Transverse colon (tissue), 4 donors: ENCODE measurements around the gene ABTB2.
A peak's percentile ranks its signal among the peaks of the same experiment; 100 is the strongest.

Experiments used
- POLR2A ChIP-seq: fragments of 450-650 bp; IDR thresholded peaks from one replicate; pipeline ENCODE4 v1.6.1; 2016; ENCODE audit warnings: antibody characterized with exemption, mild to moderate bottlenecking, moderate library complexity
- POLR2AphosphoS5 ChIP-seq, 3 donors: sonication (generic); formaldehyde crosslinking; IDR thresholded peaks; one replicate each; pipeline ENCODE4 v1.6.1; 2016; ENCODE audit warnings: antibody characterized with exemption in 3 of 3
- TF ChIP-seq, protein P1 (sequence below), 5 experiments: fragments of 200-600 bp in 3 of 5; fragments of 450-650 bp in 2 of 5; sonication (generic) in 3 of 5; IDR thresholded peaks; 1 replicate in 2 of 5; 2 replicates in 3 of 5; pipeline ENCODE4 v1.5.1; 2016 to 2017; ENCODE audit warnings: antibody characterized with exemption in 5 of 5, inconsistent platforms in 3 of 5, mild to moderate bottlenecking in 2 of 5, moderate library complexity in 1 of 5

DNA sequence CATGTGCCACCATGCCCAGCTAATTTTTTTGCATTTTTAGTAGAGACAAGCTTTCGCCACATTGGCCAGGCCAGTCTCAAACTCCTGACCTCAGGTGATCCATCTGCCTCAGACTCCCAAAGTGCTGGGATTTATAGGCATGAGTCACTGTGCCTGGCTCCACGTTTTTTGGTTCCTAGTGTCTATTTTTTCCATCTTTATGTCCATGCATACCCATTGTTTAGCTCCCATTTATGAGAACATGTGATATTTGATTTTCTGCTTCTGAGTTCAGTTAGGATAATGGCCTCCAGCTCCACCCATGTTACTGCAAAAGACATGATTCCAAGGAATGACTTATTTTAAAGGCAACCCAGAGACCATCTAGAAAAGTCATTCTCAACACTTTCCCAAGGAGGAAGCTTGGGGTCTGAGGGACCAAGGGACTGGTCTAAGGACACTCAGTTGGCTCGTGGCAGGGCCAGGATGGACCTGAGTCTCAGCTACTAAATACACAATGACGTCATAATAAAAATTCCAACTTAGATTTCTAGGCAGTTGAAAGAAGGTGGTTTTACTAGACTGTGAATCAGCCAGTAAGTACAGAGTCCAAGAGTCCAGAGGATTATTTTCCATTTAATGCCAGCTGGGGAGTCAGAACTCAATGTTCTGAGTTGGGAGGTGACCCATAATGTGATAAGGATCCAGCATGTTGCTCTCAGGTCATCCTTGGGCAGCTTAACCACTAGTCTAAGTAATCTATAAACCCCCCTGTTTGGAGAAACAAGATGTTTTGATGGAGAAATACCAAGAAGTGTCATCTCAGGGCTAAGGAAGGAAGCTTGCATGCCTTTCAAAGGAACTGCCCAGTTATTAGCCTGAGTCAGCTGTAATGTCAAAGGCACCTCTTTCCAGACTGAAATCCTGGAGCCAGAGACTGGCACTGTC lies 39.4 kb downstream of the ABTB2 start:
- TF ChIP-seq POLR2A (no peak), POLR2AphosphoS5 (IDR thresholded peaks at IDR 0.05) (peak in 2 of 3 donors; percentile 53 to 68)
- TF ChIP-seq, protein P1, sequence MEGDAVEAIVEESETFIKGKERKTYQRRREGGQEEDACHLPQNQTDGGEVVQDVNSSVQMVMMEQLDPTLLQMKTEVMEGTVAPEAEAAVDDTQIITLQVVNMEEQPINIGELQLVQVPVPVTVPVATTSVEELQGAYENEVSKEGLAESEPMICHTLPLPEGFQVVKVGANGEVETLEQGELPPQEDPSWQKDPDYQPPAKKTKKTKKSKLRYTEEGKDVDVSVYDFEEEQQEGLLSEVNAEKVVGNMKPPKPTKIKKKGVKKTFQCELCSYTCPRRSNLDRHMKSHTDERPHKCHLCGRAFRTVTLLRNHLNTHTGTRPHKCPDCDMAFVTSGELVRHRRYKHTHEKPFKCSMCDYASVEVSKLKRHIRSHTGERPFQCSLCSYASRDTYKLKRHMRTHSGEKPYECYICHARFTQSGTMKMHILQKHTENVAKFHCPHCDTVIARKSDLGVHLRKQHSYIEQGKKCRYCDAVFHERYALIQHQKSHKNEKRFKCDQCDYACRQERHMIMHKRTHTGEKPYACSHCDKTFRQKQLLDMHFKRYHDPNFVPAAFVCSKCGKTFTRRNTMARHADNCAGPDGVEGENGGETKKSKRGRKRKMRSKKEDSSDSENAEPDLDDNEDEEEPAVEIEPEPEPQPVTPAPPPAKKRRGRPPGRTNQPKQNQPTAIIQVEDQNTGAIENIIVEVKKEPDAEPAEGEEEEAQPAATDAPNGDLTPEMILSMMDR (IDR thresholded peaks at IDR 0.05), result no peak
